ENCODE measurements around the gene SPRN.

DNA sequence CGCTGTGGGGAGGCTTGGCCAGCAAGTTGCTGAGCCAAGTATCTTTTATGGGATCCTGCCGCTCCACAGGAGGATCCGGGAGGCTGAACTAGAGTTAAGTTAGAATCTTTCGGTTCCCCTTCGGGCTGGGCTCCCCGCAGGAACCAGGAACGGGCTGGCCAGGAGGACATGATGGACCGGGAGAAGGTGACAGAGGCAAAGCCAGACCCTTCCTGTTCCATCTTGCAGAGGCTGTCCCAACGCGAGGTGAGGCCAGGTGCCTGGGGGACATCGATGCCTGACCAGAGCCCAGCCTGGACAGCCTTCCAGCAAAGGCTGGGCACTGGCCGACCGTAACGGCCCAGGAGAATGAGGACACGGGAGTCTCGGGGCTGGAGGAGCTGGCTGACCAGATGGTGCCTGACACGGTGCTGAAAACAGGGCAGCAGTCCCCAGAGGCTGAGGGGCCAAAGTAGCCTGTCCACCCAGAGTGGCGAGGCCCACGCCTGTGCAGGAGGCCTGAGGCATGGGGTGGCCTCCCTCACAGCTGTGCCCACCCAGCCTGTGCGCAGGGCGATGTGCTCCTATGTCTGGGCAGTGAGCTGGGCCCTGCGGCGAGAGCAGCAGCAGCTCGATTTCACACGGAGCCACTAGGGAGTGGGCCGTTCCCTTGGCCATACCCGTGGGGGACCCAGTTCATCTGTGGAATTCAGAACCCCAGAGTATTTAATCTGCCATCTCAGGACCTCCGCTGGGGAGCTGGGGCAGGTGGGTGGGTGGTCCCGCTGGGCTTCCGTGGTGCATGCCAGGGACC is 47.2 kb downstream of the SPRN start:
- TF ChIP-seq, protein P1, sequence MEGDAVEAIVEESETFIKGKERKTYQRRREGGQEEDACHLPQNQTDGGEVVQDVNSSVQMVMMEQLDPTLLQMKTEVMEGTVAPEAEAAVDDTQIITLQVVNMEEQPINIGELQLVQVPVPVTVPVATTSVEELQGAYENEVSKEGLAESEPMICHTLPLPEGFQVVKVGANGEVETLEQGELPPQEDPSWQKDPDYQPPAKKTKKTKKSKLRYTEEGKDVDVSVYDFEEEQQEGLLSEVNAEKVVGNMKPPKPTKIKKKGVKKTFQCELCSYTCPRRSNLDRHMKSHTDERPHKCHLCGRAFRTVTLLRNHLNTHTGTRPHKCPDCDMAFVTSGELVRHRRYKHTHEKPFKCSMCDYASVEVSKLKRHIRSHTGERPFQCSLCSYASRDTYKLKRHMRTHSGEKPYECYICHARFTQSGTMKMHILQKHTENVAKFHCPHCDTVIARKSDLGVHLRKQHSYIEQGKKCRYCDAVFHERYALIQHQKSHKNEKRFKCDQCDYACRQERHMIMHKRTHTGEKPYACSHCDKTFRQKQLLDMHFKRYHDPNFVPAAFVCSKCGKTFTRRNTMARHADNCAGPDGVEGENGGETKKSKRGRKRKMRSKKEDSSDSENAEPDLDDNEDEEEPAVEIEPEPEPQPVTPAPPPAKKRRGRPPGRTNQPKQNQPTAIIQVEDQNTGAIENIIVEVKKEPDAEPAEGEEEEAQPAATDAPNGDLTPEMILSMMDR (conservative IDR thresholded peaks at IDR 0.05; ENCODE audit: low read depth in 2 of 2) = no peak
- TF ChIP-seq, protein P2, sequence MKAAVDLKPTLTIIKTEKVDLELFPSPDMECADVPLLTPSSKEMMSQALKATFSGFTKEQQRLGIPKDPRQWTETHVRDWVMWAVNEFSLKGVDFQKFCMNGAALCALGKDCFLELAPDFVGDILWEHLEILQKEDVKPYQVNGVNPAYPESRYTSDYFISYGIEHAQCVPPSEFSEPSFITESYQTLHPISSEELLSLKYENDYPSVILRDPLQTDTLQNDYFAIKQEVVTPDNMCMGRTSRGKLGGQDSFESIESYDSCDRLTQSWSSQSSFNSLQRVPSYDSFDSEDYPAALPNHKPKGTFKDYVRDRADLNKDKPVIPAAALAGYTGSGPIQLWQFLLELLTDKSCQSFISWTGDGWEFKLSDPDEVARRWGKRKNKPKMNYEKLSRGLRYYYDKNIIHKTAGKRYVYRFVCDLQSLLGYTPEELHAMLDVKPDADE (IDR thresholded peaks at IDR 0.05) = no peak
- TF ChIP-seq POLR2AphosphoS5 (IDR thresholded peaks at IDR 0.05; ENCODE audit: low read depth) (no peak), EZH2phosphoT487 (IDR thresholded peaks at IDR 0.05; ENCODE audit: unreplicated experiment) (no peak)
- TF ChIP-seq, protein P3, sequence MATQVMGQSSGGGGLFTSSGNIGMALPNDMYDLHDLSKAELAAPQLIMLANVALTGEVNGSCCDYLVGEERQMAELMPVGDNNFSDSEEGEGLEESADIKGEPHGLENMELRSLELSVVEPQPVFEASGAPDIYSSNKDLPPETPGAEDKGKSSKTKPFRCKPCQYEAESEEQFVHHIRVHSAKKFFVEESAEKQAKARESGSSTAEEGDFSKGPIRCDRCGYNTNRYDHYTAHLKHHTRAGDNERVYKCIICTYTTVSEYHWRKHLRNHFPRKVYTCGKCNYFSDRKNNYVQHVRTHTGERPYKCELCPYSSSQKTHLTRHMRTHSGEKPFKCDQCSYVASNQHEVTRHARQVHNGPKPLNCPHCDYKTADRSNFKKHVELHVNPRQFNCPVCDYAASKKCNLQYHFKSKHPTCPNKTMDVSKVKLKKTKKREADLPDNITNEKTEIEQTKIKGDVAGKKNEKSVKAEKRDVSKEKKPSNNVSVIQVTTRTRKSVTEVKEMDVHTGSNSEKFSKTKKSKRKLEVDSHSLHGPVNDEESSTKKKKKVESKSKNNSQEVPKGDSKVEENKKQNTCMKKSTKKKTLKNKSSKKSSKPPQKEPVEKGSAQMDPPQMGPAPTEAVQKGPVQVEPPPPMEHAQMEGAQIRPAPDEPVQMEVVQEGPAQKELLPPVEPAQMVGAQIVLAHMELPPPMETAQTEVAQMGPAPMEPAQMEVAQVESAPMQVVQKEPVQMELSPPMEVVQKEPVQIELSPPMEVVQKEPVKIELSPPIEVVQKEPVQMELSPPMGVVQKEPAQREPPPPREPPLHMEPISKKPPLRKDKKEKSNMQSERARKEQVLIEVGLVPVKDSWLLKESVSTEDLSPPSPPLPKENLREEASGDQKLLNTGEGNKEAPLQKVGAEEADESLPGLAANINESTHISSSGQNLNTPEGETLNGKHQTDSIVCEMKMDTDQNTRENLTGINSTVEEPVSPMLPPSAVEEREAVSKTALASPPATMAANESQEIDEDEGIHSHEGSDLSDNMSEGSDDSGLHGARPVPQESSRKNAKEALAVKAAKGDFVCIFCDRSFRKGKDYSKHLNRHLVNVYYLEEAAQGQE (IDR thresholded peaks at IDR 0.05; ENCODE audit: unreplicated experiment) = no peak

All from GM23338 (cell line).